Hepatocyte (in vitro differentiated cells): ENCODE measurements around the gene CTNNB1. TPM values are rescaled to one million over a fixed set of nuclear protein-coding genes. Genes with fewer than 3 reads are reported as not detected.

Source experiments
- DNase-seq: peaks from one replicate; pipeline ENCODE4 v3.0.0-alpha.2; 2016; ENCODE audit warnings: low spot score
- H2AFZ ChIP-seq: fragments of 200-600 bp; sonication (generic); 2 replicates; pipeline ENCODE4 v1.6.0; 2016; ENCODE audit warnings: antibody characterized with exemption, mild to moderate bottlenecking
- H3K27ac ChIP-seq: fragments of 200-600 bp; sonication (generic); 2 replicates; pipeline ENCODE4 v1.5.1; 2016; ENCODE audit warnings: mild to moderate bottlenecking
- H3K27me3 ChIP-seq: fragments of 200-600 bp; sonication (generic); 2 replicates; pipeline ENCODE4 v1.6.1; 2016
- H3K36me3 ChIP-seq: fragments of 200-600 bp; sonication (generic); replicated peaks from 2 replicates; pipeline ENCODE4 v1.5.1; 2016; ENCODE audit warnings: low read depth; ENCODE audit not compliant: insufficient read depth
- H3K4me1 ChIP-seq: fragments of 200-600 bp; sonication (generic); 2 replicates; pipeline ENCODE4 v1.5.1; 2016; ENCODE audit warnings: mild to moderate bottlenecking, moderate library complexity; ENCODE audit not compliant: insufficient read depth
- H3K4me2 ChIP-seq: fragments of 200-600 bp; sonication (generic); 2 replicates; pipeline ENCODE4 v1.6.0; 2016
- H3K4me3 ChIP-seq: fragments of 200-600 bp; sonication (generic); 2 replicates; pipeline ENCODE4 v1.5.1; 2016; ENCODE audit warnings: mild to moderate bottlenecking
- H3K79me2 ChIP-seq: fragments of 200-600 bp; sonication (generic); 2 replicates; pipeline ENCODE4 v1.6.0; 2017; ENCODE audit warnings: mild to moderate bottlenecking
- H3K9me2 ChIP-seq: fragments of 200-600 bp; sonication (generic); replicated peaks from 2 replicates; pipeline ENCODE4 v1.6.0; 2017; ENCODE audit warnings: mild to moderate bottlenecking; ENCODE audit not compliant: insufficient read depth
- H3K9me3 ChIP-seq: fragments of 200-600 bp; sonication (generic); 2 replicates; pipeline ENCODE4 v1.5.1; 2016; ENCODE audit warnings: low read depth, mild to moderate bottlenecking
- H4K20me1 ChIP-seq: fragments of 200-600 bp; sonication (generic); 2 replicates; pipeline ENCODE4 v1.6.0; 2016; ENCODE audit warnings: mild to moderate bottlenecking; ENCODE audit not compliant: insufficient read depth, poor library complexity, severe bottlenecking
- CTCF ChIP-seq: fragments of 200-600 bp; sonication (generic); IDR thresholded peaks from 2 replicates; pipeline ENCODE4 v1.5.1; 2016; ENCODE audit warnings: antibody characterized with exemption, mild to moderate bottlenecking; ENCODE audit not compliant: poor library complexity
- EZH2 ChIP-seq: fragments of 200-600 bp; sonication (generic); IDR thresholded peaks from 2 replicates; pipeline ENCODE4 v1.6.1; 2016; ENCODE audit warnings: antibody characterized with exemption, mild to moderate bottlenecking, borderline replicate concordance
- EZH2phosphoT487 ChIP-seq: fragments of 200-600 bp; sonication (generic); IDR thresholded peaks from one replicate; pipeline ENCODE4 v1.6.1; 2018; ENCODE audit warnings: antibody characterized with exemption, mild to moderate bottlenecking, low read depth, moderate library complexity; ENCODE audit not compliant: unreplicated experiment, severe bottlenecking
- WGBS: methylation state at CpG from one replicate; pipeline ENCODE4 v1.1.6; 2016; ENCODE audit warnings: low lambda C conversion rate; ENCODE audit errors: missing lambda C conversion rate; 5-methylcytosine and 5-hydroxymethylcytosine counted together
- polyA plus RNA-seq: library from polyadenylated mRNA; unstranded; fragments of >200 nt; fragmentation: Nextera tagmentation; extraction: Ambion mirVana; gene quantifications from 2 replicates; pipeline ENCODE4 v1.2.1, GENCODE V29; 2016
- total RNA-seq: library from RNA; depleted of rRNA; stranded (reverse); fragments of >200 nt; gene quantifications from 2 replicates; pipeline ENCODE4 v1.2.3, GENCODE V29; 2014

CTNNB1 gene
- total and polyA plus RNA-seq, 2 experiments from 2014 or later = 137 to 663 TPM

- no peaks in the 10 kb centered on the region for H4K20me1 ChIP-seq
- no peaks in the 10 kb centered on the region for H3K27me3 ChIP-seq
- no peaks in the 10 kb centered on the region for H3K79me2 ChIP-seq
- H3K9me2 ChIP-seq = no peaks in the 10 kb centered on the region
- TF ChIP-seq EZH2 (no peak), EZH2phosphoT487 (no peak), CTCF (no peak)
- H3K9me3 ChIP-seq = no peaks in the 10 kb centered on the region
- DNase-seq = no peak
- no peak overlapping the region for H3K4me3 ChIP-seq
- no peak overlapping the region for H3K27ac ChIP-seq
- H3K4me2 ChIP-seq = peak overlapping the region; percentile 28
- peaks cover 14% of the 10 kb centered on the region for H3K4me1 ChIP-seq
- WGBS = 20% methylated on average over 3 of the region's 3 CpGs
- no peak overlapping the region for H2AFZ ChIP-seq
- no peaks in the 10 kb centered on the region for H3K36me3 ChIP-seq
These were observed 22.7 kb upstream of the CTNNB1 start for GRCh38 chr3:41176596-41176995.

DNA sequence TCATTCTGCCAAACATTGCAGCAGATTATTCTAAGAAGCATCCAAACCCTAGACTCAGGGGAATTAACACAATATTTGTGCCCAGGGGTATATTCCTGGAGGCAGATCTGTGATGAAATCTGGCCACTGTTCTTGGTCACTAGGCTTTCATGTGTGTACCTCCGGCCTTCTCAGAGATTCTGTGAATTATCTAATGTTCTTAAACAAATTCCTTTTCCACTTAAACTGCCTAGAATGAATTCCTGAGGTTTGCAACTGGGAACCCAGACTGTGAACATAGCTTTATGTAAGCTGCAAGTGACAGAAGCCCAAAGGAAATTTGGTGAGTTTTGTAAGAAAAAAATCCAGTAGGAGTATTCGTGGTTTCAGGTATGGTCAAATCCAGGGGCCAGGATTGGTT, 20.7 kb upstream of the CTNNB1 start:
- no peak overlapping the region for H2AFZ ChIP-seq
- H4K20me1 ChIP-seq = no peaks in the 10 kb centered on the region
- no peaks in the 10 kb centered on the region for H3K9me2 ChIP-seq
- DNase-seq = no peak
- H3K79me2 ChIP-seq = no peaks in the 10 kb centered on the region
- H3K4me2 ChIP-seq = no peak overlapping the region
- peaks cover 14% of the 10 kb centered on the region for H3K4me1 ChIP-seq
- TF ChIP-seq CTCF = no peak
- TF ChIP-seq EZH2phosphoT487 = no peak
- no peak for TF ChIP-seq EZH2
- no peak overlapping the region for H3K27ac ChIP-seq
- WGBS = 83% methylated on average over 2 of the region's 2 CpGs
- no peaks in the 10 kb centered on the region for H3K9me3 ChIP-seq
- H3K27me3 ChIP-seq = no peaks in the 10 kb centered on the region
- no peaks in the 10 kb centered on the region for H3K36me3 ChIP-seq
- no peak overlapping the region for H3K4me3 ChIP-seq

DNA sequence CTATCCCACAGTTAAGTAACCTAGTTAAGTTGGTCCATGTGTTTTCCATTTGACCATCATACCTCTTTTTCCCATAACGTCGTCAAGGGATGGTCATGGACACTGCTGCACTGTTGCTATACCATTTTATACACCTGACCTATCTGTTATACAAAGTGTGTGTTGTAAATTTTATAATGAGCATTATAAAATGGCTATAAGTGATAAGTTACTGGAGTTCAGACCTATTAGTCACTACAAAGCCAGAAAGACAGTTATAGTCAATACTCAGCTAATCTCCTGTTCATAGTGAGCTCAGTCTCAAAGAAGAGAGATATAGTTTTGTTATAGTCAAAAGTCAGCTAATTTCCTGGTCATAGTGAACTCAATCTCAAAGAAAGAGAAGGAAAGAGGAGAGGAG, 18.9 kb upstream of the CTNNB1 start:
- Histone ChIP-seq H4K20me1 (no peaks in the 10 kb centered on the region), H3K4me1 (peaks cover 14% of the 10 kb centered on the region), H3K9me2 (no peaks in the 10 kb centered on the region), H3K4me2 (no peak overlapping the region), H2AFZ (no peak overlapping the region), H3K27ac (no peak overlapping the region), H3K27me3 (no peaks in the 10 kb centered on the region), H3K79me2 (no peaks in the 10 kb centered on the region), H3K9me3 (no peaks in the 10 kb centered on the region), H3K4me3 (no peak overlapping the region), H3K36me3 (no peaks in the 10 kb centered on the region)
- DNase-seq = no peak
- TF ChIP-seq EZH2 (no peak), EZH2phosphoT487 (no peak), CTCF (no peak)
- WGBS = 87% methylated on average over 2 of the region's 2 CpGs
